Fibroblast of lung (primary cell): ENCODE measurements around the gene ESPN.

ENCODE experiments used
- EZH2 ChIP-seq: IDR thresholded peaks from 2 replicates; pipeline ENCODE4 v1.5.1; 2012; ENCODE audit warnings: low read length, control low read depth, mild to moderate bottlenecking; ENCODE audit errors: missing control alignments
- TF ChIP-seq, protein P1 (sequence below), 2 donors: IDR thresholded peaks in 1 of 2; conservative IDR thresholded peaks in 1 of 2; 1 replicate in 1 of 2; 2 replicates in 1 of 2; pipeline ENCODE4 v1.5.1; 2011 to 2012; ENCODE audit warnings: low read length in 2 of 2, control low read depth in 1 of 2, inconsistent platforms in 1 of 2, low read depth in 1 of 2, mild to moderate bottlenecking in 1 of 2

DNA sequence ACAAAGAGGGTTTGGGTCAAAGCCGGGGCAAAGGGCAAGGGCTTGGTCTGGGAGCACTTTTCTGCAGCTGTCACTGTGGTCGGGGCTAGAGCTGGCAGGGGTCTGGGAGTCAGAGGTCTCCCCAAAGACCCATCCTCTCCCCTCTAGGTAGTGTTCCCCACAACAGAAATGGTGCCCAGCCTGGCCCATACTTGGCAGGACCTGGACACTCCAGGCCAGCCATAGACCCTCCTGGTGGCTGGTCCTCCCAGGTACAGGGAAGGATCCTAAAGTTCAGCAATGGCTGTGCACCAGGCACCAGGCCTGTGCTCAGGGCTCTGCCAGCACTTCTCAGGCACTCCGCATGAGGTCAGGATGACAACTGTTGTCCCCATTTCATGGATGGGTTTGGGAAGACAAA lies 11.0 kb downstream of the ESPN start:
- no peak for TF ChIP-seq EZH2
- TF ChIP-seq, protein P1, sequence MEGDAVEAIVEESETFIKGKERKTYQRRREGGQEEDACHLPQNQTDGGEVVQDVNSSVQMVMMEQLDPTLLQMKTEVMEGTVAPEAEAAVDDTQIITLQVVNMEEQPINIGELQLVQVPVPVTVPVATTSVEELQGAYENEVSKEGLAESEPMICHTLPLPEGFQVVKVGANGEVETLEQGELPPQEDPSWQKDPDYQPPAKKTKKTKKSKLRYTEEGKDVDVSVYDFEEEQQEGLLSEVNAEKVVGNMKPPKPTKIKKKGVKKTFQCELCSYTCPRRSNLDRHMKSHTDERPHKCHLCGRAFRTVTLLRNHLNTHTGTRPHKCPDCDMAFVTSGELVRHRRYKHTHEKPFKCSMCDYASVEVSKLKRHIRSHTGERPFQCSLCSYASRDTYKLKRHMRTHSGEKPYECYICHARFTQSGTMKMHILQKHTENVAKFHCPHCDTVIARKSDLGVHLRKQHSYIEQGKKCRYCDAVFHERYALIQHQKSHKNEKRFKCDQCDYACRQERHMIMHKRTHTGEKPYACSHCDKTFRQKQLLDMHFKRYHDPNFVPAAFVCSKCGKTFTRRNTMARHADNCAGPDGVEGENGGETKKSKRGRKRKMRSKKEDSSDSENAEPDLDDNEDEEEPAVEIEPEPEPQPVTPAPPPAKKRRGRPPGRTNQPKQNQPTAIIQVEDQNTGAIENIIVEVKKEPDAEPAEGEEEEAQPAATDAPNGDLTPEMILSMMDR (conservative IDR thresholded peaks at IDR 0.05 in 1 of 2, IDR thresholded peaks at IDR 0.05 in 1 of 2; ENCODE audit: low read depth in 1 of 2, low read length in 2 of 2) = no peak
